Adrenal gland (tissue), 5 donors: ENCODE data around the gene GALNT16.

ENCODE experiments used
- POLR2A ChIP-seq, 2 donors: fragments of 450-650 bp; IDR thresholded peaks; one replicate each; pipeline ENCODE4 v1.6.1; 2017; ENCODE audit warnings: antibody characterized with exemption in 2 of 2, mild to moderate bottlenecking in 2 of 2, moderate library complexity in 1 of 2
- TF ChIP-seq, protein P1 (sequence below), 6 experiments: fragments of 450-650 bp in 4 of 6; fragments of 200-600 bp in 2 of 6; sonication (generic) in 1 of 6; IDR thresholded peaks; 1 replicate in 5 of 6; 2 replicates in 1 of 6; pipeline versions ENCODE4 v1.5.1 to v1.8.0; 2016 to 2021; ENCODE audit warnings: antibody characterized with exemption in 6 of 6, mild to moderate bottlenecking in 2 of 6, moderate library complexity in 1 of 6
- donor health status: DM: no; HTN: no; CAD: no.

DNA sequence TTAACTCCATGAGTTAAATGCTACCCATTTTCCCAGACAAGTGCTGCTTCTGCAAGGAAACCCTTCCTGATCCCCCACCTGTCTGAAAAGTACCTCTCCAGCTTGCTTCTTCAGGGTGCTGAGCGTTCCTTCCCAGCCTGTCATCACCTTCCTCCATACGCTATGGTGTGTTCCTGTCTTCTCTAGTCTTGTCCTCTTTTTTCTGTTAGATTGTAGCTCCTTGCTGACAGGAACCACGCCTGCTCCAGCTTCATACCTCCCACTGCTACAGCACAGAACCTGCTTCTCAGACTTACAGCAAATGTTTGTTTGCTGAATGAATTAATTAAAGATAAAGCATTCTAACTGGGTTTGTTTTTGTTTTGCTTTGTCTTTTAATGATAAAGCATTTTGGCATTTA is 99.0 kb downstream of the GALNT16 start:
- TF ChIP-seq, protein P1, sequence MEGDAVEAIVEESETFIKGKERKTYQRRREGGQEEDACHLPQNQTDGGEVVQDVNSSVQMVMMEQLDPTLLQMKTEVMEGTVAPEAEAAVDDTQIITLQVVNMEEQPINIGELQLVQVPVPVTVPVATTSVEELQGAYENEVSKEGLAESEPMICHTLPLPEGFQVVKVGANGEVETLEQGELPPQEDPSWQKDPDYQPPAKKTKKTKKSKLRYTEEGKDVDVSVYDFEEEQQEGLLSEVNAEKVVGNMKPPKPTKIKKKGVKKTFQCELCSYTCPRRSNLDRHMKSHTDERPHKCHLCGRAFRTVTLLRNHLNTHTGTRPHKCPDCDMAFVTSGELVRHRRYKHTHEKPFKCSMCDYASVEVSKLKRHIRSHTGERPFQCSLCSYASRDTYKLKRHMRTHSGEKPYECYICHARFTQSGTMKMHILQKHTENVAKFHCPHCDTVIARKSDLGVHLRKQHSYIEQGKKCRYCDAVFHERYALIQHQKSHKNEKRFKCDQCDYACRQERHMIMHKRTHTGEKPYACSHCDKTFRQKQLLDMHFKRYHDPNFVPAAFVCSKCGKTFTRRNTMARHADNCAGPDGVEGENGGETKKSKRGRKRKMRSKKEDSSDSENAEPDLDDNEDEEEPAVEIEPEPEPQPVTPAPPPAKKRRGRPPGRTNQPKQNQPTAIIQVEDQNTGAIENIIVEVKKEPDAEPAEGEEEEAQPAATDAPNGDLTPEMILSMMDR (IDR thresholded peaks at IDR 0.05), result no peak
- TF ChIP-seq POLR2A (IDR thresholded peaks at IDR 0.05), result no peak
